Measurements from ENCODE around the gene FSTL1.
"Not testable (repeated sequence)": the region's sequence is repeated elsewhere in the genome, so short reads cannot be mapped to it uniquely, and the experiment has no call there.

The FSTL1 gene

GRCh38 chr3:120410541-120410940 is 40.3 kb downstream of the FSTL1 start:
- no peak for DNase-seq

- DNase-seq = no peak
Measured at GRCh38 chr3:120410116-120410515, 40.7 kb downstream of the FSTL1 start.

- no peak for DNase-seq
Measured at GRCh38 chr3:120407508-120408287, 43.1 kb downstream of the FSTL1 start.

- DNase-seq = no peak
Measured at GRCh38 chr3:120404876-120405275, 45.9 kb downstream of the FSTL1 start.

- DNase-seq = no peak
Measured at GRCh38 chr3:120402257-120402656, 48.5 kb downstream of the FSTL1 start.

- no peak for DNase-seq
Measured at GRCh38 chr3:120399372-120399771, 51.4 kb downstream of the FSTL1 start.

- DNase-seq = no peak
Measured at GRCh38 chr3:120396469-120396868, 54.3 kb downstream of the FSTL1 start.

GRCh38 chr3:120394347-120394746 is 56.4 kb downstream of the FSTL1 start:
- no peak for DNase-seq

GRCh38 chr3:120393761-120394160 is 57.0 kb downstream of the FSTL1 start:
- no peak for DNase-seq

- no peak for DNase-seq
Measured at GRCh38 chr3:120393243-120393642, 57.5 kb downstream of the FSTL1 start.

GRCh38 chr3:120382941-120383447 is 67.8 kb downstream of the FSTL1 start:
- DNase-seq = no peak

GRCh38 chr3:120381503-120381902 is 69.3 kb downstream of the FSTL1 start:
- DNase-seq = no peak

- not testable (repeated sequence) for DNase-seq
Measured at GRCh38 chr3:120377948-120378347, 72.8 kb downstream of the FSTL1 start.

GRCh38 chr3:120370463-120370862 is 80.3 kb downstream of the FSTL1 start:
- DNase-seq = no peak

- no peak for DNase-seq
Measured at GRCh38 chr3:120369037-120369467, 81.7 kb downstream of the FSTL1 start.

- no peak for DNase-seq
Measured at GRCh38 chr3:120368172-120368571, 82.6 kb downstream of the FSTL1 start.

- DNase-seq = no peak
Measured at GRCh38 chr3:120364821-120365220, 86.0 kb downstream of the FSTL1 start.

GRCh38 chr3:120364101-120364500 is 86.7 kb downstream of the FSTL1 start:
- no peak for DNase-seq

GRCh38 chr3:120357807-120358206 is 93.0 kb downstream of the FSTL1 start:
- DNase-seq = no peak

GRCh38 chr3:120355486-120355885 is 95.3 kb downstream of the FSTL1 start:
- DNase-seq = no peak

- DNase-seq = no peak
Measured at GRCh38 chr3:120353463-120353862, 97.3 kb downstream of the FSTL1 start.

- DNase-seq = no peak
Measured at GRCh38 chr3:120352017-120352416, 98.8 kb downstream of the FSTL1 start.

GRCh38 chr3:120350401-120350941 is 100.3 kb downstream of the FSTL1 start:
- peak; percentile 55 for DNase-seq

- peak; percentile 45 for DNase-seq
Measured at GRCh38 chr3:120349855-120350125, 101.0 kb downstream of the FSTL1 start.
